Measurements from ENCODE around the gene MALAT1. TPM values are rescaled to one million over a fixed set of nuclear protein-coding genes. Genes with fewer than 3 reads are reported as not detected.

MALAT1 gene
- total RNA-seq, 2 donors from 2014 or later: 6,610 to 7,236 TPM

- H3K4me1 Mint-ChIP-seq (ENCODE audit: low read depth in 2 of 2): peaks cover 38 to 48% of the 10 kb centered on the region in 2 donors
Observed at GRCh38 chr11:65554057-65554818, 55.4 kb downstream of the MALAT1 start.

GRCh38 chr11:65554842-65555430, 56.1 kb downstream of the MALAT1 start:
- peak; percentile 53 for DNase-seq (ENCODE audit: low spot score)

More at GRCh38 chr11:65554057-65554818, 55.4 kb downstream of the MALAT1 start:
- Mint-ChIP-seq H3K27ac (peak overlapping the region; percentile 72 to 91), H3K4me3 (peak overlapping the region; percentile 27), H3K36me3 (no peaks in the 10 kb centered on the region), H3K9me3 (no peaks in the 10 kb centered on the region), H3K27me3 (no peaks in the 10 kb centered on the region)
- ATAC-seq (no peak), DNase-seq (ENCODE audit: low spot score) (peak; percentile 56)

GRCh38 chr11:65555693-65556231, 56.9 kb downstream of the MALAT1 start:
- DNase-seq (ENCODE audit: low spot score): peak; percentile 73
- Mint-ChIP-seq H3K36me3 (no peaks in the 10 kb centered on the region), H3K9me3 (no peaks in the 10 kb centered on the region), H3K27ac (peak overlapping the region; percentile 72 to 91), H3K4me1 (ENCODE audit: low read depth in 2 of 2) (peaks cover 48 to 57% of the 10 kb centered on the region in 2 donors), H3K4me3 (peak overlapping the region; percentile 73), H3K27me3 (no peaks in the 10 kb centered on the region)
- peak; percentile 37 to 41 for ATAC-seq

More at GRCh38 chr11:65554842-65555430, 56.1 kb downstream of the MALAT1 start:
- no peak for ATAC-seq
- Mint-ChIP-seq H3K4me1 (ENCODE audit: low read depth in 2 of 2) (peaks cover 40 to 49% of the 10 kb centered on the region in 2 donors), H3K36me3 (no peaks in the 10 kb centered on the region), H3K9me3 (no peaks in the 10 kb centered on the region), H3K27me3 (no peaks in the 10 kb centered on the region), H3K4me3 (peak overlapping the region; percentile 27), H3K27ac (peak overlapping the region; percentile 72 to 91)

Other genes with a start within 250 kb of the MALAT1 start
- gene POLA2, start 237.1 kb upstream of the MALAT1 start, total RNA-seq: 10 to 100 TPM; 56.8 to 80.9 TPM
- gene CDC42EP2, start 184.2 kb upstream of the MALAT1 start, total RNA-seq: 1 to 10 TPM in 1 of 2 donors, not detected in 1; 1.7 TPM
- gene DPF2, start 165.2 kb upstream of the MALAT1 start, total RNA-seq: 10 to 100 TPM; 61.8 to 82.5 TPM
- gene TIGD3, start 144.3 kb upstream of the MALAT1 start, total RNA-seq: 1 to 10 TPM in 1 of 2 donors, under 1 TPM in 1; 0.59 to 1.3 TPM
- 10 to 100 TPM; 10.8 to 12.6 TPM for gene SLC25A45, start 116.4 kb upstream of the MALAT1 start, total RNA-seq
- 10 to 100 TPM; 50.5 to 68.4 TPM for gene FRMD8, start 112.4 kb upstream of the MALAT1 start, total RNA-seq
- gene NEAT1, start 76.2 kb upstream of the MALAT1 start, total RNA-seq: 100 to 1,000 TPM; 432 to 571 TPM
- gene SCYL1, start 26.0 kb downstream of the MALAT1 start, total RNA-seq: 100 to 1,000 TPM in 1 of 2 donors, 10 to 100 TPM in 1; 84.5 to 112 TPM
- gene LTBP3, start 59.3 kb downstream of the MALAT1 start, total RNA-seq: 10 to 100 TPM; 42.3 to 60.2 TPM
- 10 to 100 TPM; 55.8 to 89.3 TPM for gene ZNRD2, start 71.4 kb downstream of the MALAT1 start, total RNA-seq
- gene FAM89B, start 73.5 kb downstream of the MALAT1 start, total RNA-seq: 10 to 100 TPM; 38.0 to 71.5 TPM
- 100 to 1,000 TPM; 156 to 188 TPM for gene EHBP1L1, start 77.0 kb downstream of the MALAT1 start, total RNA-seq
- 1 to 10 TPM; 2.3 to 2.8 TPM for gene KCNK7, start 96.8 kb downstream of the MALAT1 start, total RNA-seq
- 10 to 100 TPM; 81.1 to 83.3 TPM for gene MAP3K11, start 115.2 kb downstream of the MALAT1 start, total RNA-seq
- 10 to 100 TPM; 65.1 to 96.9 TPM for gene PCNX3, start 116.7 kb downstream of the MALAT1 start, total RNA-seq
- 100 to 1,000 TPM; 139 to 140 TPM for gene SIPA1, start 139.1 kb downstream of the MALAT1 start, total RNA-seq
- gene RELA, start 163.9 kb downstream of the MALAT1 start, total RNA-seq: 10 to 100 TPM; 85.2 to 96.4 TPM
- 10 to 100 TPM; 77.5 to 82.9 TPM for gene KAT5, start 213.2 kb downstream of the MALAT1 start, total RNA-seq
- 100 to 1,000 TPM in 1 of 2 donors, 10 to 100 TPM in 1; 87.3 to 138 TPM for gene RNASEH2C, start 221.8 kb downstream of the MALAT1 start, total RNA-seq